HG03571 (cell line): ENCODE data around the gene STAT5A.
"Not testable (repeated sequence)": the region's sequence is repeated elsewhere in the genome, so short reads cannot be mapped to it uniquely, and the experiment has no call there.

Experiments
- ATAC-seq: cut with Tn5 transposase; IDR thresholded peaks from one replicate; pipeline ENCODE4 v1.9.1; 2021; ENCODE audit not compliant: unreplicated experiment

STAT5A gene

DNA sequence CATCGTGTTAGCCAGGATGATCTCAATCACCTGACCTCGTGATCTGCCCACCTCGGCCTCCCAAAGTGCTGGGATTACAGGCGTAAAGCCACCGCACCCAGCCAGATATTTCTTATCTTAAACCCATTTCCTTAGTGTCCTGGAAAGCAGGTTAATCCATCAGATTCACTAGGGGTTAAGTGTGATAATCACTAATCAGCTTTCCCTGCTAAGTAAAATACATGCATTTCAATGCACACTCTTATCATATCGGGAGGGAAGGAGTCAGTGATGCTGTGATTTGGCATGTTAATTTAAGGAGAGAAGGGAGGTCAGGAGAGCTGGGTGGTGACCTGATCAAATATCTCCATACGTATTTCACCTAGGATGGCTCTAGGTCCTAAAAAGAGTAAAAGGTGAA is 70.8 kb downstream of the STAT5A start:
- no peak for ATAC-seq

- not testable (repeated sequence) for ATAC-seq
Observed at GRCh38 chr17:42360388-42360787, 72.1 kb downstream of the STAT5A start.
